ENCODE data around the gene CASP1.

The CASP1 gene

GRCh38 chr11:104984808-104985207, 50.1 kb downstream of the CASP1 start:
- DNase-seq (ENCODE audit: low spot score), result no peak

DNA sequence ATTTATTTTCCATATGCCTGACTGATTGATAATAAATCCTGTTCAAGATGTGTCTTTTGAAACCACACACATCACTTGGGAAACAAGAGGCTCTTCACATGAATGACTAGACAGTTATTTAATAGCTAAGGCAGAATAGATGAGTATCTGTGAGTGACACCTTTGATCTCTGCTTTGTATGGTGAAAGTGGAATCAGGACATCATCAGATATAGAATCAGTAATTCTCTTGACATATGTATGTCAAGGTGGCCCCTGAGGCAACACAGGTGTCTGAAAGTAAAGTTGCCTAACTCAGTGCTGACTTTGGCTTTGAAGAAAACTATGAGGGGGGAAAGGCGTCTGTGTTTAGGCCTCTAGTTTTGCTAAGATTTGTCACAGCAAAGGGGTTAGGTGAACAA, 55.1 kb downstream of the CASP1 start:
- no peak for DNase-seq (ENCODE audit: low spot score)

All from AG20443 (cell line).